Measurements from ENCODE around the gene METTL21C.

Gene METTL21C

GRCh38 chr13:102694937-102695336 lies at the start of gene METTL21C:
Gene METTL21C, minus strand, starts transcription at chr13:102695044. Its CDS starts 546 bp downstream, at chr13:102694498.
- no peak for DNase-seq (ENCODE audit: low read depth, low spot score)
- Histone ChIP-seq H3K4me3 (no peak within 1 kb of the TSS), H3K9me3 (ENCODE audit: low read depth, low read length) (no peaks in the 10 kb centered on the region), H3K27ac (no peak within 1 kb of the TSS), H3K9ac (ENCODE audit: insufficient read length) (no peak within 1 kb of the TSS), H3K36me3 (ENCODE audit: insufficient read depth, low read length) (no peaks in the 10 kb centered on the region)
- TF ChIP-seq FOXP2 (optimal IDR thresholded peaks at IDR 0.05; ENCODE audit: control extremely low read depth, extremely low read length, insufficient read depth) (no peak), EZH2 (IDR thresholded peaks at IDR 0.05) (no peak), POLR2AphosphoS5 (IDR thresholded peaks at IDR 0.05; ENCODE audit: borderline replicate concordance, low read depth, low read length) (no peak)

GRCh38 chr13:102742506-102742905 lies 47.7 kb upstream of the METTL21C start:
- no peak overlapping the region for H3K9ac ChIP-seq (ENCODE audit: insufficient read length)
- no peak for DNase-seq (ENCODE audit: low read depth, low spot score)
- TF ChIP-seq EZH2 (IDR thresholded peaks at IDR 0.05), result no peak

GRCh38 chr13:102742101-102742500 lies 47.3 kb upstream of the METTL21C start:
- H3K9me3 ChIP-seq (ENCODE audit: low read depth, low read length), result peaks cover 8% of the 10 kb centered on the region; the same call in 1 of the 2 replicates
- no peak for TF ChIP-seq EZH2 (IDR thresholded peaks at IDR 0.05)
- TF ChIP-seq POLR2AphosphoS5 (IDR thresholded peaks at IDR 0.05; ENCODE audit: borderline replicate concordance, low read depth, low read length), result no peak
- TF ChIP-seq FOXP2 (optimal IDR thresholded peaks at IDR 0.05; ENCODE audit: control extremely low read depth, extremely low read length, insufficient read depth), result no peak
- no peaks in the 10 kb centered on the region for H3K36me3 ChIP-seq (ENCODE audit: insufficient read depth, low read length)

More at GRCh38 chr13:102742506-102742905, 47.7 kb upstream of the METTL21C start:
- Histone ChIP-seq H3K36me3 (ENCODE audit: insufficient read depth, low read length) (no peaks in the 10 kb centered on the region), H3K4me3 (no peak overlapping the region), H3K27ac (no peak overlapping the region), H3K9me3 (ENCODE audit: low read depth, low read length) (peaks cover 8% of the 10 kb centered on the region; the same call in 1 of the 2 replicates)

GRCh38 chr13:102729560-102730270 lies 34.9 kb upstream of the METTL21C start:
- no peak for DNase-seq (ENCODE audit: low read depth, low spot score)
- H3K4me3 ChIP-seq, result no peak overlapping the region

More at GRCh38 chr13:102742101-102742500, 47.3 kb upstream of the METTL21C start:
- Histone ChIP-seq H3K4me3 (no peak overlapping the region), H3K27ac (no peak overlapping the region), H3K9ac (ENCODE audit: insufficient read length) (no peak overlapping the region)
- DNase-seq (ENCODE audit: low read depth, low spot score), result no peak

GRCh38 chr13:102726430-102726829 lies 31.6 kb upstream of the METTL21C start:
- no peak for DNase-seq (ENCODE audit: low read depth, low spot score)
- no peak overlapping the region for H3K27ac ChIP-seq
- no peak overlapping the region for H3K4me3 ChIP-seq
- no peak overlapping the region for H3K9ac ChIP-seq (ENCODE audit: insufficient read length)
- H3K9me3 ChIP-seq (ENCODE audit: low read depth, low read length), result no peaks in the 10 kb centered on the region
- no peaks in the 10 kb centered on the region for H3K36me3 ChIP-seq (ENCODE audit: insufficient read depth, low read length)
- TF ChIP-seq EZH2 (IDR thresholded peaks at IDR 0.05) (no peak), POLR2AphosphoS5 (IDR thresholded peaks at IDR 0.05; ENCODE audit: borderline replicate concordance, low read depth, low read length) (no peak), FOXP2 (optimal IDR thresholded peaks at IDR 0.05; ENCODE audit: control extremely low read depth, extremely low read length, insufficient read depth) (no peak)

More at GRCh38 chr13:102729560-102730270, 34.9 kb upstream of the METTL21C start:
- Histone ChIP-seq H3K36me3 (ENCODE audit: insufficient read depth, low read length) (no peaks in the 10 kb centered on the region), H3K27ac (no peak overlapping the region), H3K9me3 (ENCODE audit: low read depth, low read length) (no peaks in the 10 kb centered on the region), H3K9ac (ENCODE audit: insufficient read length) (no peak overlapping the region)
- TF ChIP-seq FOXP2 (optimal IDR thresholded peaks at IDR 0.05; ENCODE audit: control extremely low read depth, extremely low read length, insufficient read depth), result no peak
- TF ChIP-seq EZH2 (IDR thresholded peaks at IDR 0.05), result no peak
- TF ChIP-seq POLR2AphosphoS5 (IDR thresholded peaks at IDR 0.05; ENCODE audit: borderline replicate concordance, low read depth, low read length), result no peak

GRCh38 chr13:102724923-102725322 lies 30.1 kb upstream of the METTL21C start:
- H3K9me3 ChIP-seq (ENCODE audit: low read depth, low read length), result no peaks in the 10 kb centered on the region
- no peaks in the 10 kb centered on the region for H3K36me3 ChIP-seq (ENCODE audit: insufficient read depth, low read length)
- no peak overlapping the region for H3K4me3 ChIP-seq
- DNase-seq (ENCODE audit: low read depth, low spot score), result no peak
- no peak overlapping the region for H3K27ac ChIP-seq
- no peak overlapping the region for H3K9ac ChIP-seq (ENCODE audit: insufficient read length)
- TF ChIP-seq EZH2 (IDR thresholded peaks at IDR 0.05) (no peak), FOXP2 (optimal IDR thresholded peaks at IDR 0.05; ENCODE audit: control extremely low read depth, extremely low read length, insufficient read depth) (no peak), POLR2AphosphoS5 (IDR thresholded peaks at IDR 0.05; ENCODE audit: borderline replicate concordance, low read depth, low read length) (no peak)

GRCh38 chr13:102721800-102722231 lies 27.0 kb upstream of the METTL21C start:
- H3K9me3 ChIP-seq (ENCODE audit: low read depth, low read length), result no peaks in the 10 kb centered on the region
- no peak overlapping the region for H3K4me3 ChIP-seq
- H3K36me3 ChIP-seq (ENCODE audit: insufficient read depth, low read length), result no peaks in the 10 kb centered on the region
- DNase-seq (ENCODE audit: low read depth, low spot score), result no peak
- TF ChIP-seq FOXP2 (optimal IDR thresholded peaks at IDR 0.05; ENCODE audit: control extremely low read depth, extremely low read length, insufficient read depth), result no peak
- no peak for TF ChIP-seq EZH2 (IDR thresholded peaks at IDR 0.05)
- no peak for TF ChIP-seq POLR2AphosphoS5 (IDR thresholded peaks at IDR 0.05; ENCODE audit: borderline replicate concordance, low read depth, low read length)
- H3K9ac ChIP-seq (ENCODE audit: insufficient read length), result no peak overlapping the region
- H3K27ac ChIP-seq, result no peak overlapping the region

GRCh38 chr13:102718746-102719145 lies 23.9 kb upstream of the METTL21C start:
- no peaks in the 10 kb centered on the region for H3K9me3 ChIP-seq (ENCODE audit: low read depth, low read length)
- no peak overlapping the region for H3K9ac ChIP-seq (ENCODE audit: insufficient read length)
- TF ChIP-seq FOXP2 (optimal IDR thresholded peaks at IDR 0.05; ENCODE audit: control extremely low read depth, extremely low read length, insufficient read depth), result no peak
- TF ChIP-seq POLR2AphosphoS5 (IDR thresholded peaks at IDR 0.05; ENCODE audit: borderline replicate concordance, low read depth, low read length), result no peak
- no peak for TF ChIP-seq EZH2 (IDR thresholded peaks at IDR 0.05)
- no peak overlapping the region for H3K4me3 ChIP-seq
- no peak overlapping the region for H3K27ac ChIP-seq
- DNase-seq (ENCODE audit: low read depth, low spot score), result no peak
- no peaks in the 10 kb centered on the region for H3K36me3 ChIP-seq (ENCODE audit: insufficient read depth, low read length)

Measured in SK-N-MC (cell line).